Loucy (cell line): ENCODE data around the gene B4GALNT1.
"Not testable (repeated sequence)": the region's sequence is repeated elsewhere in the genome, so short reads cannot be mapped to it uniquely, and the experiment has no call there.

Experiments
- H2AFZ ChIP-seq: fragments of 200-600 bp; sonication (generic); 2 replicates; pipeline ENCODE4 v1.6.0; 2016; ENCODE audit warnings: antibody characterized with exemption, mild to moderate bottlenecking, low read length, moderate library complexity
- H3F3A ChIP-seq: fragments of 200-600 bp; 2 replicates; pipeline ENCODE4 v1.6.0; 2016; ENCODE audit warnings: antibody characterized with exemption, low read depth, mild to moderate bottlenecking
- H3K27me3 ChIP-seq: fragments of 200-600 bp; sonication (generic); 2 replicates; pipeline ENCODE4 v1.6.1; 2014; ENCODE audit warnings: low read length, mild to moderate bottlenecking; ENCODE audit not compliant: insufficient read depth, poor library complexity, severe bottlenecking
- H3K36me3 ChIP-seq: fragments of 200-600 bp; sonication (generic); 2 replicates; pipeline ENCODE4 v1.6.1; 2016; ENCODE audit warnings: low read length; ENCODE audit not compliant: insufficient read depth
- H3K4me1 ChIP-seq: fragments of 200-600 bp; sonication (generic); 2 replicates; pipeline ENCODE4 v1.5.1; 2014; ENCODE audit warnings: low read length, mild to moderate bottlenecking; ENCODE audit not compliant: insufficient read depth, poor library complexity, severe bottlenecking
- H3K4me2 ChIP-seq: fragments of 200-600 bp; sonication (generic); 2 replicates; pipeline ENCODE4 v1.6.0; 2014; ENCODE audit warnings: antibody characterized with exemption, low read length, low read depth, mild to moderate bottlenecking; ENCODE audit not compliant: poor library complexity, severe bottlenecking
- H3K4me3 ChIP-seq: fragments of 200-600 bp; sonication (generic); 2 replicates; pipeline ENCODE4 v1.5.1; 2014; ENCODE audit warnings: low read length, mild to moderate bottlenecking, mixed read lengths; ENCODE audit not compliant: poor library complexity, severe bottlenecking
- H3K79me2 ChIP-seq: fragments of 200-600 bp; sonication (generic); 2 replicates; pipeline ENCODE4 v1.6.1; 2014; ENCODE audit warnings: low read length; ENCODE audit not compliant: insufficient read depth
- H3K9ac ChIP-seq: fragments of 200-600 bp; sonication (generic); 2 replicates; pipeline ENCODE4 v1.6.0; 2014; ENCODE audit warnings: mild to moderate bottlenecking, low read depth, low read length, moderate library complexity; ENCODE audit not compliant: poor library complexity, severe bottlenecking
- H3K9me2 ChIP-seq: fragments of 200-600 bp; sonication (generic); replicated peaks from 2 replicates; pipeline ENCODE4 v1.6.1; 2016; ENCODE audit warnings: low read depth, low read length, mixed read lengths
- H3K9me3 ChIP-seq: fragments of 200-600 bp; sonication (generic); 2 replicates; pipeline ENCODE4 v1.6.1; 2014; ENCODE audit warnings: mild to moderate bottlenecking, antibody characterized with exemption, low read length, low read depth; ENCODE audit not compliant: insufficient read depth
- H4K20me1 ChIP-seq: fragments of 200-600 bp; sonication (generic); 2 replicates; pipeline ENCODE4 v1.6.0; 2014; ENCODE audit warnings: antibody characterized with exemption, low read length, mild to moderate bottlenecking; ENCODE audit not compliant: insufficient read depth, poor library complexity, severe bottlenecking
- EZH2phosphoT487 ChIP-seq: fragments of 200-600 bp; IDR thresholded peaks from 2 replicates; pipeline ENCODE4 v1.6.1; 2018; ENCODE audit warnings: antibody characterized with exemption, mild to moderate bottlenecking, moderate library complexity, borderline replicate concordance
- TF ChIP-seq, protein P1 (sequence below): fragments of 200-600 bp; sonication (generic); conservative IDR thresholded peaks from 2 replicates; pipeline ENCODE4 v1.5.1; 2014; ENCODE audit warnings: mild to moderate bottlenecking, antibody characterized with exemption, low read length

B4GALNT1 gene

DNA sequence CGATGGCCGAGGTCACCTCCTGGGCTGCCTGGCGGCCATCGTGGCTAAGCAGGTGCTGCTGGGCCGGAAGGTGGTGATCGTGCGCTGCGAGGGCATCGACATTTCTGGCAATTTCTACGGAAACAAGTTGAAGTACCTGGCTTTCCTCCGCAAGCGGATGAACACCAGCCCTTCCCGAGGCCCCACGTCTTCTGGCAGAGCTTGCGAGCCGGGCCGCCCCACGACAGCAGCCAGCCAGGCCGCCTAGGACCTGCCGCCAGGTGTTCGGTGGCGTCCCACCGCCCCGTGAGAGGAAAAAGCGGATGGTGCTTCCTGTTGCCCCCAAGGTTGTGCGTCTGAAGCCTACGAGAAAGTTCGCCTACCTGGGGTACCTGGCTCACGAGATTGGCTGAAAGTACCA is 41.7 kb upstream of the B4GALNT1 start:
- Histone ChIP-seq H3K9ac (no peak overlapping the region), H3K4me3 (no peak overlapping the region), H4K20me1 (no peaks in the 10 kb centered on the region), H3F3A (no peaks in the 10 kb centered on the region), H3K4me2 (no peak overlapping the region), H3K79me2 (no peaks in the 10 kb centered on the region), H3K9me3 (no peaks in the 10 kb centered on the region), H3K4me1 (no peaks in the 10 kb centered on the region), H3K9me2 (no peaks in the 10 kb centered on the region), H2AFZ (no peak overlapping the region), H3K36me3 (no peaks in the 10 kb centered on the region), H3K27me3 (no peaks in the 10 kb centered on the region)
- TF ChIP-seq, protein P1, sequence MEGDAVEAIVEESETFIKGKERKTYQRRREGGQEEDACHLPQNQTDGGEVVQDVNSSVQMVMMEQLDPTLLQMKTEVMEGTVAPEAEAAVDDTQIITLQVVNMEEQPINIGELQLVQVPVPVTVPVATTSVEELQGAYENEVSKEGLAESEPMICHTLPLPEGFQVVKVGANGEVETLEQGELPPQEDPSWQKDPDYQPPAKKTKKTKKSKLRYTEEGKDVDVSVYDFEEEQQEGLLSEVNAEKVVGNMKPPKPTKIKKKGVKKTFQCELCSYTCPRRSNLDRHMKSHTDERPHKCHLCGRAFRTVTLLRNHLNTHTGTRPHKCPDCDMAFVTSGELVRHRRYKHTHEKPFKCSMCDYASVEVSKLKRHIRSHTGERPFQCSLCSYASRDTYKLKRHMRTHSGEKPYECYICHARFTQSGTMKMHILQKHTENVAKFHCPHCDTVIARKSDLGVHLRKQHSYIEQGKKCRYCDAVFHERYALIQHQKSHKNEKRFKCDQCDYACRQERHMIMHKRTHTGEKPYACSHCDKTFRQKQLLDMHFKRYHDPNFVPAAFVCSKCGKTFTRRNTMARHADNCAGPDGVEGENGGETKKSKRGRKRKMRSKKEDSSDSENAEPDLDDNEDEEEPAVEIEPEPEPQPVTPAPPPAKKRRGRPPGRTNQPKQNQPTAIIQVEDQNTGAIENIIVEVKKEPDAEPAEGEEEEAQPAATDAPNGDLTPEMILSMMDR: no peak
- TF ChIP-seq EZH2phosphoT487: no peak

DNA sequence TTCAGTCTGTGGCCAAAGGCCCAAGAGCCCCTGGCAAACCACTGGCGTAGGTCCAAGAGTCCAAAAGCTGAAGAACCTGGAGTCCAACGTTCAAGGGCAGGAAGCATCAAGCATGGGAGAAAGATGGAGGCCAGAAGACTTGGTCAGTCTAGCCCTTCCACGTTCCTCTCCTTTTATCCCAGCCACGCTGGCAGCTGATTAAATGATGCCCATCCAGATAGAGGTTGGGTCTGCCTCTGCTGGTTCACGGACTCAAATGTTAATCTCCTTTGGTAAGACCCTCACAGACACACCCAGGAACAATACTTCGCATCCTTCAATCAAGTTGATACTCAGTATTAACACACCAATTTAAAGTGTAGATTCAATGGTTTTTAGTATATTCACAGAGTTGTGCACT is 39.8 kb upstream of the B4GALNT1 start:
- H4K20me1 ChIP-seq: no peaks in the 10 kb centered on the region
- H3K4me1 ChIP-seq: no peaks in the 10 kb centered on the region
- H3K9ac ChIP-seq: no peak overlapping the region

DNA sequence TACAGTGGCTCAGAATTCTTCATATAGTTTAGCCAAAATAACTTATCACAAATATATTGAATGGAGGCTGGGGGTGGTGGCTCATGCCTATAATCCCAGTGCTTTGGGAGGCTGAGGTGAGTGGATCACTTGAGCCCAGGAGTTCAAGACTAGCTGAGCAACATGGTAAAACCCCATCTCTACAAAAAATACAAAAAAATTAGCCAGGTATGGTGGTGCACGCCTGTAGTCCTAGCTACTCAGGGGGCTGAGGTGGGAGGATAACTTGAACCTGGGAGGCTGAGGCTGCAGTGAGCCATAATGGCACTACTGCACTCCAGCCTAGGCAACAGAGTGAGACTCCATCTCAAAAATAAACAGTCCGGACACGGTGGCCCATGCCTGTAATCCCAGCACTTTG is 38.8 kb upstream of the B4GALNT1 start:
- not testable (repeated sequence) for H3K36me3 ChIP-seq, H3K4me2 ChIP-seq, H3K9ac ChIP-seq

More for the DNA sequence above, 39.8 kb upstream of the B4GALNT1 start:
- Histone ChIP-seq H3K4me2 (no peak overlapping the region), H3K36me3 (no peaks in the 10 kb centered on the region), H3K79me2 (no peaks in the 10 kb centered on the region), H3K9me2 (no peaks in the 10 kb centered on the region), H3F3A (no peaks in the 10 kb centered on the region), H2AFZ (no peak overlapping the region), H3K27me3 (no peaks in the 10 kb centered on the region), H3K9me3 (no peaks in the 10 kb centered on the region), H3K4me3 (no peak overlapping the region)
- TF ChIP-seq EZH2phosphoT487: no peak
- TF ChIP-seq, protein P1: no peak

DNA sequence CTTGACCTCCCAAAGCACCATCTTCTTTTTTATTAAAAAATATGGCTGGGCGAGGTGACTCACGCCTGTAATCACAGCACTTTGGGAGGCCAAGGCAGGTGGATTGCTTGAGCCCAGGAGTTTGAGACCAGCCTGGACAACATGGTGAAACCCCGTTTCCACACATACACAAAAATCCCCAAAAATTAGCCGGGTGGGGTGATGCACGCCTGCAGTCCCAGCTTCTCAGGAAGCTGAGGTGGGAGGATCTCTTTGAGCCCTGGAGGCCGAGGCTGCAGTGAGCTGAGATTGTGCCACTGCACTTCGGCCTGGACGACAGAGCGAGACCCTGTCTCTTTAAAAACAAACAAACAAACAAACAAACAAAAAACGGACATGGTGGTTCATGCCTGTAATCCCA is 36.7 kb upstream of the B4GALNT1 start:
- H3K9me2 ChIP-seq, H3K4me2 ChIP-seq, H3K79me2 ChIP-seq, H3F3A ChIP-seq, H3K4me1 ChIP-seq, H2AFZ ChIP-seq, H3K4me3 ChIP-seq, H3K9ac ChIP-seq, H3K9me3 ChIP-seq, H3K36me3 ChIP-seq, H3K27me3 ChIP-seq, H4K20me1 ChIP-seq: not testable (repeated sequence)

More for the DNA sequence above, 38.8 kb upstream of the B4GALNT1 start:
- not testable (repeated sequence) for H4K20me1 ChIP-seq, H2AFZ ChIP-seq, H3F3A ChIP-seq, H3K4me1 ChIP-seq, H3K9me3 ChIP-seq, H3K9me2 ChIP-seq, H3K4me3 ChIP-seq, H3K27me3 ChIP-seq, H3K79me2 ChIP-seq
